HCT116 (cell line): Measurements from ENCODE around the gene LMTK3. TPM values are rescaled to one million over a fixed set of nuclear protein-coding genes. Genes with fewer than 3 reads are reported as not detected.
"Not testable (repeated sequence)": the region's sequence is repeated elsewhere in the genome, so short reads cannot be mapped to it uniquely, and the experiment has no call there.

Source experiments
- ATAC-seq: fragments of 200-7000 bp; cut with Tn5 transposase; 2 replicates; pipeline ENCODE4 v1.9.1; 2020; ENCODE audit warnings: mild to moderate bottlenecking, moderate library complexity
- BruUV-seq: library from RNA; stranded (reverse); fragments of 400-500 nt; replicated peaks from 2 replicates; lab custom pipeline; 2021; lab: Mats Ljungman, UMichigan
- CTCF ChIA-PET: fragments of 300-600 bp; sonication (Branson Sonifier 250); formaldehyde crosslinking; loops from one replicate; lab custom pipeline; 2021; ENCODE audit warnings: antibody characterized with exemption; lab: Charles Lee
- POLR2A ChIA-PET: fragments of 300-600, 350-600 bp; sonication (Branson Sonifier 250); formaldehyde crosslinking; loops from one replicate; lab custom pipeline; 2021; ENCODE audit warnings: antibody characterized with exemption; lab: Charles Lee
- RAD21 ChIA-PET, 2 experiments: fragments of 300-600 bp; sonication (Branson Sonifier 250); formaldehyde crosslinking; loops; one replicate each; lab custom pipeline; 2023; ENCODE audit warnings: low total read pairs in 2 of 2; ENCODE audit not compliant: uncharacterized antibody in 2 of 2, unreplicated experiment in 2 of 2, low non-redundant PET in 1 of 2; lab: Charles Lee
- DNase-seq: peaks from one replicate; pipeline ENCODE4 v3.0.0-alpha.2; 2010; ENCODE audit warnings: low read depth, low spot score
- H2AFZ ChIP-seq: fragments of 200-600 bp; shearing (Covaris generic), sonication (generic); 2 replicates; pipeline ENCODE4 v1.6.1; 2017; ENCODE audit warnings: low read depth, mixed run types, mixed read lengths, antibody characterized with exemption, low read length; ENCODE audit not compliant: poor library complexity, severe bottlenecking
- H3K27ac ChIP-seq: 2 replicates; pipeline ENCODE4 v1.5.1; 2012; ENCODE audit warnings: low read depth, low read length
- H3K27me3 ChIP-seq: fragments of 200-600 bp; sonication (generic); 2 replicates; pipeline ENCODE4 v1.6.1; 2016; ENCODE audit warnings: mixed run types, low read length, mixed read lengths; ENCODE audit not compliant: insufficient read depth
- H3K36me3 ChIP-seq, 2 experiments: fragments of 200-500 bp in 1 of 2; fragments of 200-600 bp in 1 of 2; sonication (Bioruptor generic) in 1 of 2; sonication (generic) in 1 of 2; 2 replicates each; pipeline versions ENCODE4 v1.5.1 to v1.6.1; 2014 to 2016; ENCODE audit warnings: low read length in 2 of 2, inconsistent platforms in 1 of 2, mixed read lengths in 1 of 2, mixed run types in 1 of 2; ENCODE audit not compliant: insufficient read depth in 2 of 2, control insufficient read depth in 1 of 2
- H3K4me1 ChIP-seq, 2 experiments: fragments of 200-600 bp in 1 of 2; sonication (generic) in 1 of 2; 2 replicates each; pipeline versions ENCODE4 v1.5.1 to v1.6.1; 2012 to 2017; ENCODE audit warnings: low read length in 2 of 2, inconsistent platforms in 1 of 2, mild to moderate bottlenecking in 1 of 2, mixed read lengths in 1 of 2, mixed run types in 1 of 2, moderate library complexity in 1 of 2; ENCODE audit not compliant: insufficient read depth in 2 of 2, control insufficient read depth in 1 of 2
- H3K4me2 ChIP-seq: fragments of 200-600 bp; sonication (generic); 2 replicates; pipeline ENCODE4 v1.6.1; 2017; ENCODE audit warnings: mixed run types, low read length, mixed read lengths
- H3K4me3 ChIP-seq, 2 experiments: fragments of 200-600 bp in 1 of 2; sonication (generic) in 1 of 2; replicated peaks in 1 of 2; 2 replicates each; pipeline ENCODE4 v1.5.1; 2011 to 2016; ENCODE audit warnings: low read length in 2 of 2, control low read depth in 1 of 2, low read depth in 1 of 2, mild to moderate bottlenecking in 1 of 2, mixed read lengths in 1 of 2, mixed run types in 1 of 2
- H3K79me2 ChIP-seq: fragments of 200-600 bp; sonication (generic); 2 replicates; pipeline ENCODE4 v1.6.1; 2017; ENCODE audit warnings: mild to moderate bottlenecking, mixed run types, low read length, moderate library complexity, mixed read lengths; ENCODE audit not compliant: insufficient read depth
- H3K9ac ChIP-seq: fragments of 200-600 bp; sonication (generic); 2 replicates; pipeline ENCODE4 v1.6.1; 2016; ENCODE audit warnings: low read length, mixed read lengths
- H3K9me2 ChIP-seq: fragments of 200-600 bp; sonication (generic), shearing (Covaris generic); 2 replicates; pipeline ENCODE4 v1.6.1; 2017; ENCODE audit warnings: mixed run types, mild to moderate bottlenecking, moderate library complexity; ENCODE audit not compliant: insufficient read depth
- H3K9me3 ChIP-seq, 2 experiments: fragments of 200-500 bp in 1 of 2; fragments of 200-600 bp in 1 of 2; sonication (Bioruptor generic) in 1 of 2; sonication (generic) in 1 of 2; 2 replicates each; pipeline ENCODE4 v1.6.1; 2014 to 2017; ENCODE audit warnings: low read length in 2 of 2, mixed read lengths in 2 of 2, inconsistent platforms in 1 of 2, low read depth in 1 of 2, mild to moderate bottlenecking in 1 of 2, mixed run types in 1 of 2, moderate library complexity in 1 of 2; ENCODE audit not compliant: control insufficient read depth in 1 of 2, insufficient read depth in 1 of 2
- H4K20me1 ChIP-seq: fragments of 200-600 bp; sonication (generic), shearing (Covaris generic); 2 replicates; pipeline ENCODE4 v1.6.1; 2017; ENCODE audit warnings: mixed run types, mild to moderate bottlenecking, moderate library complexity; ENCODE audit not compliant: insufficient read depth
- CEBPB ChIP-seq: IDR thresholded peaks from 2 replicates; pipeline ENCODE4 v1.6.1; 2012; ENCODE audit warnings: low read depth
- CTCF ChIP-seq, 3 experiments: fragments of 200-600 bp in 1 of 3; sonication (generic) in 1 of 3; IDR thresholded peaks in 2 of 3; conservative IDR thresholded peaks in 1 of 3; 2 replicates each; pipeline ENCODE4 v1.5.1; 2012 to 2017; ENCODE audit warnings: low read depth in 2 of 3, low read length in 2 of 3, antibody characterized with exemption in 1 of 3, borderline replicate concordance in 1 of 3, control low read depth in 1 of 3, mild to moderate bottlenecking in 1 of 3, mixed read lengths in 1 of 3, mixed run types in 1 of 3, moderate library complexity in 1 of 3; ENCODE audit not compliant: insufficient read depth in 1 of 3
- EGR1 ChIP-seq: IDR thresholded peaks from 2 replicates; pipeline ENCODE4 v1.6.1; 2012; ENCODE audit warnings: low read depth
- ELF1 ChIP-seq: IDR thresholded peaks from 2 replicates; pipeline ENCODE4 v1.6.1; 2012; ENCODE audit warnings: low read depth, borderline replicate concordance
- EZH2 ChIP-seq: fragments of 200-600 bp; sonication (generic); IDR thresholded peaks from 2 replicates; pipeline ENCODE4 v1.6.1; 2017; ENCODE audit warnings: antibody characterized with exemption, mixed run types
- EZH2phosphoT487 ChIP-seq: fragments of 200-600 bp; IDR thresholded peaks from 2 replicates; pipeline ENCODE4 v1.6.1; 2018; ENCODE audit warnings: antibody characterized with exemption, borderline replicate concordance
- JUND ChIP-seq: IDR thresholded peaks from 2 replicates; pipeline ENCODE4 v1.6.1; 2012
- POLR2AphosphoS5 ChIP-seq: IDR thresholded peaks from 2 replicates; pipeline ENCODE4 v1.6.1; 2011; ENCODE audit warnings: mild to moderate bottlenecking, low read depth, low read length, moderate library complexity
- RAD21 ChIP-seq: IDR thresholded peaks from 2 replicates; pipeline ENCODE4 v1.6.1; 2012; ENCODE audit warnings: low read depth, mild to moderate bottlenecking
- SP1 ChIP-seq: IDR thresholded peaks from 2 replicates; pipeline ENCODE4 v1.6.1; 2012; ENCODE audit warnings: low read depth
- SRF ChIP-seq: IDR thresholded peaks from 2 replicates; pipeline ENCODE4 v1.6.1; 2012; ENCODE audit warnings: low read depth
- TCF7L2 ChIP-seq: IDR thresholded peaks from 2 replicates; pipeline ENCODE4 v1.7.0; 2011; ENCODE audit warnings: borderline replicate concordance, inconsistent platforms; ENCODE audit not compliant: insufficient read depth, insufficient read length; ENCODE audit errors: extremely low read depth
- YY1 ChIP-seq: IDR thresholded peaks from 2 replicates; pipeline ENCODE4 v1.6.1; 2011; ENCODE audit warnings: low read length, low read depth, moderate library complexity, mild to moderate bottlenecking; ENCODE audit not compliant: insufficient replicate concordance; ENCODE audit errors: extremely low read depth
- ZNF274 ChIP-seq: fragments of 200-500 bp; sonication (Bioruptor generic); IDR thresholded peaks from 2 replicates; pipeline ENCODE4 v1.6.1; 2014; ENCODE audit warnings: mild to moderate bottlenecking, low read depth, low read length, inconsistent platforms
- intact Hi-C: fragments of 100-400 bp; cut with micrococcal nuclease; formaldehyde crosslinking; loops from 2 replicates; pipeline ENCODE4 v1.10.0; 2022
- total RNA-seq: library from RNA; stranded (reverse); gene quantifications from one replicate; pipeline ENCODE4 v1.2.1, GENCODE V29; 2021; ENCODE audit not compliant: unreplicated experiment

Gene LMTK3
- total RNA-seq, 1 experiment from 2014 or later = 19.9 TPM

- POLR2A ChIA-PET = no interaction called here
- intact Hi-C loops = no loop called here
- H3K27ac ChIP-seq = no peak overlapping the region
- no peaks in the 10 kb centered on the region for H3K9me3 ChIP-seq
- no peaks in the 10 kb centered on the region for H3K9me2 ChIP-seq
- H3K4me2 ChIP-seq = no peak overlapping the region
- CTCF ChIA-PET = no interaction called here
- no peak overlapping the region for H3K9ac ChIP-seq
- DNase-seq (no peak), ATAC-seq (no peak)
- H4K20me1 ChIP-seq = no peaks in the 10 kb centered on the region
- H3K27me3 ChIP-seq = no peaks in the 10 kb centered on the region
- H2AFZ ChIP-seq = no peak overlapping the region
- BruUV-seq = no TSS peak
- no peak overlapping the region for H3K4me3 ChIP-seq
- no peaks in the 10 kb centered on the region for H3K79me2 ChIP-seq
- H3K36me3 ChIP-seq = no peaks in the 10 kb centered on the region
- H3K4me1 ChIP-seq = peaks cover 11 to 12% of the 10 kb centered on the region in 2 experiments
- no peak for TF ChIP-seq ELF1
- no peak for TF ChIP-seq EZH2
- TF ChIP-seq EZH2phosphoT487 = no peak
- no peak for TF ChIP-seq RAD21
- no peak for TF ChIP-seq POLR2AphosphoS5
- TF ChIP-seq YY1 = no peak
- TF ChIP-seq ZNF274 = no peak
- no peak for TF ChIP-seq TCF7L2
- TF ChIP-seq SP1 = no peak
- TF ChIP-seq CEBPB = no peak
- TF ChIP-seq CTCF (IDR thresholded peaks at IDR 0.05 in 2 of 3, conservative IDR thresholded peaks at IDR 0.05 in 1 of 3; ENCODE audit: borderline replicate concordance in 1 of 3, insufficient read depth in 1 of 3, low read depth in 2 of 3, low read length in 2 of 3) = no peak
- TF ChIP-seq JUND = no peak
- no peak for TF ChIP-seq EGR1
- TF ChIP-seq SRF = no peak
- RAD21 ChIA-PET = no interaction called here
Observed at GRCh38 chr19:48539503-48540096, 28.0 kb upstream of the LMTK3 start.

GRCh38 chr19:48538057-48538456 is 26.4 kb upstream of the LMTK3 start:
- RAD21 ChIA-PET, H3K79me2 ChIP-seq, intact Hi-C loops, H3K4me1 ChIP-seq, BruUV-seq, H3K9me2 ChIP-seq, H3K36me3 ChIP-seq, H3K27me3 ChIP-seq, H2AFZ ChIP-seq, H3K4me2 ChIP-seq, H4K20me1 ChIP-seq, H3K27ac ChIP-seq, H3K9me3 ChIP-seq, DNase-seq, ATAC-seq, H3K9ac ChIP-seq, POLR2A ChIA-PET, H3K4me3 ChIP-seq: not testable (repeated sequence)
- CTCF ChIA-PET = interaction anchor here (1.3 kb wide), 1 partner anchor 32 kb away, joined by 3 read pairs; no protein-coding TSS in a partner anchor
